CD4-positive, alpha-beta memory T cell (primary cell): Measurements from ENCODE around the gene TRPC4AP. TPM values are rescaled to one million over a fixed set of nuclear protein-coding genes. Genes with fewer than 3 reads are reported as not detected.

Experiments
- CTCF ChIA-PET: fragments of 350-600 bp; sonication (Branson Sonifier 250); formaldehyde crosslinking; loops from one replicate; lab custom pipeline; 2021; ENCODE audit warnings: inconsistent platforms; ENCODE audit not compliant: partially characterized antibody; lab: Charles Lee
- POLR2A ChIA-PET: fragments of 350-600 bp; sonication (Branson Sonifier 250); formaldehyde crosslinking; loops from one replicate; lab custom pipeline; 2021; ENCODE audit not compliant: partially characterized antibody; lab: Charles Lee
- DNase-seq, 5 donors: peaks; one replicate each; pipeline versions ENCODE4 v3.0.0 to v3.0.0-alpha.2; 2020 to 2022; ENCODE audit warnings: mixed read lengths in 1 of 5
- H3K27ac ChIP-seq: one replicate; pipeline ENCODE4 v1.7.0; 2013; ENCODE audit warnings: low read depth, low read length
- H3K27me3 ChIP-seq: 2 replicates; pipeline ENCODE4 v1.7.0; 2013; ENCODE audit warnings: mild to moderate bottlenecking, low read length, moderate library complexity; ENCODE audit not compliant: insufficient read depth
- H3K36me3 ChIP-seq: 2 replicates; pipeline ENCODE4 v1.7.0; 2013; ENCODE audit warnings: mild to moderate bottlenecking, low read length, moderate library complexity; ENCODE audit not compliant: insufficient read depth
- H3K4me1 ChIP-seq: 2 replicates; pipeline ENCODE4 v1.7.0; 2013; ENCODE audit warnings: mild to moderate bottlenecking, low read length, moderate library complexity; ENCODE audit not compliant: insufficient read depth
- H3K4me3 ChIP-seq, 2 donors: one replicate each; pipeline ENCODE4 v1.7.0; 2013; ENCODE audit warnings: low read length in 2 of 2, mild to moderate bottlenecking in 1 of 2
- H3K9me3 ChIP-seq, 2 donors: one replicate each; pipeline ENCODE4 v1.7.0; 2013; ENCODE audit warnings: low read length in 2 of 2, control low read depth in 1 of 2; ENCODE audit not compliant: control insufficient read depth in 1 of 2
- H3K27ac Mint-ChIP-seq, 7 donors: one replicate each; pipeline ENCODE4 v1.8.0; 2020 to 2021; ENCODE audit warnings: mixed read lengths in 7 of 7, mild to moderate bottlenecking in 6 of 7, inconsistent platforms in 3 of 7, moderate library complexity in 3 of 7
- H3K27me3 Mint-ChIP-seq, 2 donors: one replicate each; pipeline ENCODE4 v1.8.0; 2020 to 2021; ENCODE audit warnings: mixed read lengths in 2 of 2
- H3K36me3 Mint-ChIP-seq, 2 donors: one replicate each; pipeline ENCODE4 v1.8.0; 2020 to 2021; ENCODE audit warnings: mixed read lengths in 2 of 2, inconsistent platforms in 1 of 2, mild to moderate bottlenecking in 1 of 2
- H3K4me1 Mint-ChIP-seq, 4 donors: one replicate each; pipeline ENCODE4 v1.8.0; 2020 to 2021; ENCODE audit warnings: mixed read lengths in 4 of 4, mild to moderate bottlenecking in 1 of 4
- H3K4me3 Mint-ChIP-seq, 8 donors: one replicate each; pipeline ENCODE4 v1.8.0; 2020 to 2021; ENCODE audit warnings: mixed read lengths in 8 of 8, mild to moderate bottlenecking in 7 of 8, moderate library complexity in 6 of 8, inconsistent platforms in 3 of 8
- H3K9me3 Mint-ChIP-seq, 8 donors: one replicate each; pipeline ENCODE4 v1.8.0; 2020 to 2021; ENCODE audit warnings: mixed read lengths in 8 of 8, mild to moderate bottlenecking in 5 of 8, inconsistent platforms in 3 of 8, moderate library complexity in 1 of 8
- intact Hi-C: fragments of 100-400 bp; cut with micrococcal nuclease; formaldehyde crosslinking; loops from one replicate; pipeline ENCODE4 v1.15.1; 2023
- polyA plus RNA-seq, 2 donors: library from polyadenylated mRNA; unstranded; fragments of 300-500 nt; fragmentation: Illumina TruSeq; gene quantifications; one replicate each; pipeline ENCODE4 v1.2.3, GENCODE V29; 2021
- total RNA-seq, 2 experiments: library from RNA; stranded (reverse); gene quantifications; one replicate each; pipeline ENCODE4 v1.2.3, GENCODE V29; 2021

The TRPC4AP gene
- total and polyA plus RNA-seq, 4 experiments from 2014 or later: 61.2 to 81.6 (median 63.8) TPM

- no peaks in the 10 kb centered on the region for H3K27me3 ChIP-seq
- no peak overlapping the region for H3K4me3 ChIP-seq
- H3K36me3 ChIP-seq: no peaks in the 10 kb centered on the region
- H3K27ac ChIP-seq: no peak overlapping the region
- Mint-ChIP-seq H3K9me3 (no peaks in the 10 kb centered on the region), H3K27ac (no peak overlapping the region), H3K36me3 (no peaks in the 10 kb centered on the region), H3K27me3 (peaks cover 7 to 13% of the 10 kb centered on the region in 2 donors), H3K4me3 (no peak overlapping the region), H3K4me1 (no peaks in the 10 kb centered on the region)
- no peaks in the 10 kb centered on the region for H3K9me3 ChIP-seq
- H3K4me1 ChIP-seq: no peaks in the 10 kb centered on the region
- CTCF ChIA-PET: no interaction called here
- DNase-seq: no peak
- POLR2A ChIA-PET: no interaction called here
- intact Hi-C loops: no loop called here
Measured at GRCh38 chr20:34976286-34976685, 116.3 kb downstream of the TRPC4AP start.

DNA sequence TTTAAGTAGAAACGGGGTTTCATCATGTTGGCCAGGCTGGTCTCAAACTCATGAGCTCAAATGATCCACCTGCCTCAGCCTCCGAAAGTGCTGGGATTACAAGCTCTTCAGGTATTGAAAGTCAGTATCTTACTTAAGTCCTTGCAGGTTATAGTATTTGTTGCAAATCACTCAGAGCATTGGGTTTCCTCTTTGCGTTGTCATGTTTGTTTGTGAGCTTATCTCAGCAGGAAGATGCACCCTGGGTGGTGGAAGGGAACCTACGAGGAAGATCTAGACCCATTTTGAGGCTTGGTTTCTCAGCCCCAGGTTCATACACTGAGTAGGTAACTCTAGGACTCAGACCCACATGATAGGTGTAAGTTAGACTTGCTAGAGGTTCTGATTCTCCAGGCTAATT lies 118.4 kb downstream of the TRPC4AP start:
- no peaks in the 10 kb centered on the region for H3K36me3 ChIP-seq
- no peaks in the 10 kb centered on the region for H3K27me3 ChIP-seq
- Mint-ChIP-seq H3K27me3 (peaks cover 6 to 13% of the 10 kb centered on the region in 2 donors), H3K4me1 (no peaks in the 10 kb centered on the region), H3K36me3 (no peaks in the 10 kb centered on the region), H3K4me3 (no peak overlapping the region), H3K27ac (no peak overlapping the region), H3K9me3 (no peaks in the 10 kb centered on the region)
- CTCF ChIA-PET: no interaction called here
- no peaks in the 10 kb centered on the region for H3K9me3 ChIP-seq
- no peak for DNase-seq
- no peak overlapping the region for H3K27ac ChIP-seq
- intact Hi-C loops: no loop called here
- POLR2A ChIA-PET: no interaction called here
- no peaks in the 10 kb centered on the region for H3K4me1 ChIP-seq
- no peak overlapping the region for H3K4me3 ChIP-seq

DNA sequence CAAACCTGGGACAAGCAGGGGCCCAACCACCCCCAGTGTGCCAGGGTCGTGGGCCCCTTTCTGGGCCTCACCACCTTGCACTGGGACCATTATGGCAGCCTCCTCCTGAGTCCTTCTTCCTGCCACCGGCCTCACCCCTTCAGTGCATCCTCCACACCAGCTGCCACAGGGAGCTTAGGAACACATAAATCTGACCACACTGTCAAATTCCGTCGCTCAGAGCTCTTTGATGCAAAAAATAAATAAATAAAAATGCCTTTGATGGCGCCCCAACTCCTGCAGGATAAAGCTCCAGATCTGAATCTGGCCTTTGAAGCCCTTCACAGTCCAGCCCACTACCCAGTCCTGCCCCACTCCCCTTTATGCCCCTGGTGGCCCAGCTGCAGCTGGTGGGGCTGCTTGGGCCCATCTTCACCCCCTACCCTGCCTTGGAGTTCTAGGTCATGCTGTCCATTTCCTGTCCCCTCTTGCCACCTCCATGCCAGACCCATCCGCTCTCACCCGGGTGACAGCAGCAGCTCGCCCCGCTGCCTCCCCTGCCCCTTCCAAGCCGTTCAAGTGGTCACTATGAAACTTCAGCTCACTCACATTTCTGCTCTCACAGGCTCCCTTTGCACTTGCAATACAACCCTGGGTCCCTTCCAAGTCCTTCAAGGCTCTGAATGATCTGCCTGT lies 120.9 kb downstream of the TRPC4AP start:
- POLR2A ChIA-PET: no interaction called here
- H3K27me3 ChIP-seq: no peaks in the 10 kb centered on the region
- CTCF ChIA-PET: no interaction called here

GRCh38 chr20:34970846-34971560 lies 121.6 kb downstream of the TRPC4AP start:
- H3K27ac ChIP-seq: no peak overlapping the region
- Mint-ChIP-seq H3K4me1 (no peaks in the 10 kb centered on the region), H3K27me3 (peaks cover 0 to 1% of the 10 kb centered on the region in 2 donors), H3K36me3 (no peaks in the 10 kb centered on the region), H3K27ac (no peak overlapping the region), H3K4me3 (no peak overlapping the region), H3K9me3 (no peaks in the 10 kb centered on the region)
- H3K36me3 ChIP-seq: no peaks in the 10 kb centered on the region
- no peak overlapping the region for H3K4me3 ChIP-seq
- H3K27me3 ChIP-seq: no peaks in the 10 kb centered on the region
- intact Hi-C loops: no loop called here
- H3K9me3 ChIP-seq: no peaks in the 10 kb centered on the region
- CTCF ChIA-PET: no interaction called here
- H3K4me1 ChIP-seq: no peaks in the 10 kb centered on the region
- POLR2A ChIA-PET: no interaction called here
- DNase-seq: no peak

More for the DNA sequence above, 120.9 kb downstream of the TRPC4AP start:
- Histone ChIP-seq H3K36me3 (no peaks in the 10 kb centered on the region), H3K9me3 (no peaks in the 10 kb centered on the region), H3K27ac (no peak overlapping the region), H3K4me1 (no peaks in the 10 kb centered on the region), H3K4me3 (no peak overlapping the region)
- H3K9me3 Mint-ChIP-seq: no peaks in the 10 kb centered on the region
- peak overlapping the region in 1 of 7 donors; percentile 54 for H3K27ac Mint-ChIP-seq
- intact Hi-C loops: no loop called here
- no peaks in the 10 kb centered on the region for H3K36me3 Mint-ChIP-seq
- peaks cover 0 to 1% of the 10 kb centered on the region in 2 donors for H3K27me3 Mint-ChIP-seq
- H3K4me1 Mint-ChIP-seq: no peaks in the 10 kb centered on the region
- H3K4me3 Mint-ChIP-seq: no peak overlapping the region
- DNase-seq: no peak

GRCh38 chr20:34970193-34970840 lies 122.3 kb downstream of the TRPC4AP start:
- Histone ChIP-seq H3K4me3 (no peak overlapping the region), H3K4me1 (no peaks in the 10 kb centered on the region), H3K9me3 (no peaks in the 10 kb centered on the region), H3K27ac (no peak overlapping the region), H3K27me3 (no peaks in the 10 kb centered on the region), H3K36me3 (no peaks in the 10 kb centered on the region)
- POLR2A ChIA-PET: no interaction called here
- H3K27me3 Mint-ChIP-seq: peaks cover 0 to 1% of the 10 kb centered on the region in 2 donors
- CTCF ChIA-PET: no interaction called here
- H3K9me3 Mint-ChIP-seq: no peaks in the 10 kb centered on the region
- intact Hi-C loops: no loop called here
- no peak for DNase-seq
- H3K36me3 Mint-ChIP-seq: no peaks in the 10 kb centered on the region
- H3K27ac Mint-ChIP-seq: no peak overlapping the region
- no peak overlapping the region for H3K4me3 Mint-ChIP-seq
- no peaks in the 10 kb centered on the region for H3K4me1 Mint-ChIP-seq

GRCh38 chr20:34968042-34968775 lies 124.4 kb downstream of the TRPC4AP start:
- no peak overlapping the region for H3K4me3 Mint-ChIP-seq
- no peaks in the 10 kb centered on the region for H3K4me1 Mint-ChIP-seq
- intact Hi-C loops: no loop called here
- DNase-seq: no peak
- H3K27me3 ChIP-seq: no peaks in the 10 kb centered on the region
- no peak overlapping the region for H3K4me3 ChIP-seq
- no peaks in the 10 kb centered on the region for H3K4me1 ChIP-seq
- no peaks in the 10 kb centered on the region for H3K36me3 Mint-ChIP-seq
- CTCF ChIA-PET: interaction anchor here (0.7 kb wide), 1 partner anchor 85 kb away, joined by 3 read pairs; no protein-coding TSS in a partner anchor
- no peaks in the 10 kb centered on the region for H3K36me3 ChIP-seq
- H3K27ac Mint-ChIP-seq: no peak overlapping the region
- no peaks in the 10 kb centered on the region for H3K9me3 Mint-ChIP-seq
- no peaks in the 10 kb centered on the region for H3K9me3 ChIP-seq
- H3K27ac ChIP-seq: no peak overlapping the region
- POLR2A ChIA-PET: no interaction called here
- H3K27me3 Mint-ChIP-seq: no peaks in the 10 kb centered on the region

DNA sequence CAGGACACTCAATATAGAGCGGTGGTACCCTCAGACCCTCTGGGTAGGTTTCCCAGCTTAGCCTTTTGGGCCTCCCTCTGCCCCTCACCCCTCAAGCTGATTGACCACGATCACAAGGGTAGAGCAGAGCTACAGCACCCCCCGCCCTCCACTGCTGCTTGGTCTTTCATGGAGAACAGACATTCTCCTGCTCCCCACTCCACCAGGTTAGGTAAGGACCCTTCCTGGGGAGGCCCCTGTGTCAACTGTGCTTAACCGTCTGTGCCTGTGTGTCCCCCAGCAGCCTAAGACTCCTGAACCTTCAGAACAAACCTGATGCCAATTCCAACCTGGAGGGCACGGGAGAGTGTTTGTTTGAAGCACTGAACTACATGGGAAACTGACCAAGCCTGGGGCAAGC lies 125.2 kb downstream of the TRPC4AP start:
- intact Hi-C loops: no loop called here
- no peaks in the 10 kb centered on the region for H3K27me3 Mint-ChIP-seq
- no peak for DNase-seq
- ChIA-PET CTCF (interaction anchor here (0.7 to 0.9 kb wide), 2 partner anchors 12 to 84 kb away, joined by 3 read pairs; partner anchors contain the start of genes GSS and MYH7B), POLR2A (no interaction called here)
- Histone ChIP-seq H3K4me1 (no peaks in the 10 kb centered on the region), H3K9me3 (no peaks in the 10 kb centered on the region), H3K27me3 (no peaks in the 10 kb centered on the region), H3K4me3 (no peak overlapping the region), H3K36me3 (no peaks in the 10 kb centered on the region), H3K27ac (no peak overlapping the region)
- H3K4me1 Mint-ChIP-seq: no peaks in the 10 kb centered on the region
- no peak overlapping the region for H3K4me3 Mint-ChIP-seq
- no peaks in the 10 kb centered on the region for H3K36me3 Mint-ChIP-seq
- no peak overlapping the region for H3K27ac Mint-ChIP-seq
- H3K9me3 Mint-ChIP-seq: no peaks in the 10 kb centered on the region
